K562 treated with DMSO at 1 percent for 12 hours (cell line): ENCODE measurements around the gene SLC25A14. TPM values are rescaled to one million over a fixed set of nuclear protein-coding genes. Genes with fewer than 3 reads are reported as not detected.

Experiments
- total RNA-seq: library from RNA; unstranded; fragments of 300-600 nt; gene quantifications from 2 replicates; pipeline ENCODE4 v1.2.3, GENCODE V29; 2022; ENCODE audit not compliant: insufficient read depth

SLC25A14 gene, protein sequence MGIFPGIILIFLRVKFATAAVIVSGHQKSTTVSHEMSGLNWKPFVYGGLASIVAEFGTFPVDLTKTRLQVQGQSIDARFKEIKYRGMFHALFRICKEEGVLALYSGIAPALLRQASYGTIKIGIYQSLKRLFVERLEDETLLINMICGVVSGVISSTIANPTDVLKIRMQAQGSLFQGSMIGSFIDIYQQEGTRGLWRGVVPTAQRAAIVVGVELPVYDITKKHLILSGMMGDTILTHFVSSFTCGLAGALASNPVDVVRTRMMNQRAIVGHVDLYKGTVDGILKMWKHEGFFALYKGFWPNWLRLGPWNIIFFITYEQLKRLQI
- total RNA-seq: 12.6 and 23.7 TPM in 2 replicates

DNA sequence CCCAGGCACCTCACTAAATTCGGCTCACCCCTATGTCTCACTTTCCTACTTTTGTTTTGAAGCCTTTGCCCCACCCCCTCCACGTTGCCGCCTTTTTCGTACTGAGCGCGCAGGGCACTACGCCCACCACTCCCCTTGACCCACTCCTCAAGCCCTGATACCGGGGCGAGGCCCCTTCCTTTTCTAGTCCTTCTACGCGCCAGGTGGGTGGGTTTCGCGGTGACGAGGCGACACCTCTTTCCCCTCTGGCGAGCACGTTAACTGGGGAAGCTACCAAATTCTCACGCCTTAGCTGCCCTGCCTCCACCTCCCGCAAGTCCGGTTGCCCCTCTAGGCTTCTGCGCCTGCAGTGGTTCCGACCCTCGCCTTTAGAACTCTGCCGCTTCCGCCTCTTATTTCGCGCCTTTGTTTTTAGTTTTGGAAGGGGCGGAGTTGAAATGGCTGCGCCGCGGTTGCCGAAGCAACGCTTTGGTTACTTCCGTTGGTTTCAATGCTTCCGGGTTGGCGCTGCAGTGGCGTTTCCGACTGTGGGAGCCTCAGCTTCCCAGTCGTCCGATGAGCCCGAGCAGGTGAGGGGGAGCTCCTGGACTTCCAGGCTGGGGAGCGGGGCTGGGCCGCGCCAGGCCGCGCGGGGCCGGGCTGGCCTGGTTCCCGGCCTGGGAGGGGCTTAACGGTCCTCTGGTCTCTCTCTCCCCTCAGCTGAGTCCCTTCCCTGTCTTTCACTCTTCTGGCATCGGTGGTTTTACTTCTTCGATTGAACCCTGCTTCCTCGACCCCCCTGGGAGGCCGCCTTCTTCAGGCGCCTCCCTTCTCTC lies at the start of gene SLC25A14:
TSS of gene SLC25A14 (plus strand) at position 512 of the 815 bp plus-strand sequence. CDS start 360 bp downstream, outside the sequence.

DNA sequence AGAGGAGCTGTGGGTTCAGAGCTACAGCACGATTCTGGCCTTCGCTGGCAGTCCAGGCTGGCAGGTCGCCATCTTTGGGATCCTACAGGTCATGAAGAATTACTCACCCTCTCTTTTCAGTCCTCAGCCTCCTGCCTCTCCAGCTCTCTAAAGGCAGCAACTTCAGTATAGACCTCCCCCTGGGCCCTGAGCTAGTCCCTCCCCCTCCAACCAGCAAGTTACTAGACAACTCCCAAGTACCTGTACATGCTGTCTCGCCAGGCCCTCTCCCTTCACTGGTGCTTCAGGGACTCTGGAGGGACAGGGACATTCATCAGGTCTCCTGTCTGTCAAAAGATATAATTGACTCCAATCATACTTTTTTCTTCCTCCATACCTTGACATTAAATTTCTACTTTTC lies 45.8 kb downstream of the SLC25A14 start, which contains the start of gene GPR119:
TSS of gene GPR119 (minus strand) at position 155 of the 400 bp plus-strand sequence. CDS start 227 bp downstream, outside the sequence.

DNA sequence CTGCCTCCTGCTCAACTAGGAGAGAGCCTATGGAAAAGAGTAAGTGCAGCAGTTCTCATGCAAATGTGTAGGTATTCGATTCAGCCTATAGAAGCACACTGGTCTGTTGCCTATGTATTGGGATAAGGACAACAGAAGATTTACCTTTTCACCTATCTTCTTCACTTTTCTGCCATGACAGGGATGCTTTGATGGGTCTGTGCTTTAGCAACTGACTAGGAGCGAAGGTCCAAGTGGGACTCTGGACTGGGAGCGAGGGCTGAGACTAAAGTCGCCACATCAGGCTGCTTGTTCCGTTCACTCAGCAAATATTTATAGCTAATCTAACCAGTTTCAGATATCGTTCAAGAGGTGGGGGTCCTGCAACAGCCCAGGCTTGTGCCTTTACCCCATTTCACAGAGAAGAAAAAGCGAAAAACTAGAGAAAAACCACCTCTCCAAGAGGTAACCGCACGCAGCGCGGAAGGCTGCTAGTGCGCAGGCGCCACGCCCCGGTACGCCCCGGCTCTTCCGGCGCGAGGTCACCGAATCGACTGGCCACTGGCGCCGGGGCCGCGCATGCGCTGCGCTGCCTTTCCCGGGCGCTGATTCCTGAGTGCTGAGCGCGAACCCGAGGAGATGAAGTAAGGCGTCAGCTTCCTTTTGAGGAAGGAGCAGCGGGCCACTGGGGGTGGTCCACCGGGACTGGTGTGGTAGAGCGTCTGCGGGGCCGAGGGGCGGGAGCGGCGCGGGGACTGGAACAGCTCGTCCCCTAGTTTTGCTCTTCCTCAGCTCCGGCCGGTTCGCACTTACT lies 61.9 kb downstream of the SLC25A14 start, which contains the start of gene RBMX2:
TSS of gene RBMX2 (plus strand) at position 573 of the 793 bp plus-strand sequence. CDS start at position 619, 46 bp downstream.

Other genes starting within 250 kb of the SLC25A14 start
- 21.2 and 51.1 TPM in 2 replicates for gene ELF4, start 229.4 kb upstream of the SLC25A14 start, total RNA-seq
- gene AIFM1, start 174.1 kb upstream of the SLC25A14 start, total RNA-seq: 73.2 and 91.3 TPM in 2 replicates
- gene RAB33A, start 168.0 kb upstream of the SLC25A14 start, total RNA-seq: not detected in 2 replicates
- gene ZNF280C, start 71.0 kb upstream of the SLC25A14 start, total RNA-seq: 0.81 and 4.0 TPM in 2 replicates
- gene GPR119, start 45.8 kb downstream of the SLC25A14 start, total RNA-seq: not detected in 2 replicates
- gene RBMX2, start 62.1 kb downstream of the SLC25A14 start, total RNA-seq: 25.2 and 29.9 TPM in 2 replicates